ENCODE data around the gene PCSK9.

DNA sequence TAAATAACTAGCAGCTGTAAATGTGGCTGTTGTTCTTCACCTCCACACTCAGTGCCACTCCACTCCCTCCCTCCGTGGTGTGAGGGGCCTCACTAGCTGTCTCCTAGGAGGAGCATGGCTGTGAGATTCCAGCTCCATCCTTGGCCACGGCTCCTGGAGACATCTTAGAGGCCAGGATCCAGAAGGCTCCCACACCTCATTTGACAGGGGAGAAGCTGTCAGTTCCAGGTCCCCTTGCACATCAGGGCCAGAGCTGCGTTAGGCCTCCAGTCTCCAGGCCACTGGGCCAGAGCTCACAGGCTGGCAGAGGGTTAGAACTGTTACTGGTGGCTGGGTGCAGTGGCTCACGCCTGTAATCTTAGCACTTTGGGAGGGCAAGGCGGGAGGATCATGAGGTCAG lies 15.0 kb downstream of the PCSK9 start:
- TF ChIP-seq, protein P1, sequence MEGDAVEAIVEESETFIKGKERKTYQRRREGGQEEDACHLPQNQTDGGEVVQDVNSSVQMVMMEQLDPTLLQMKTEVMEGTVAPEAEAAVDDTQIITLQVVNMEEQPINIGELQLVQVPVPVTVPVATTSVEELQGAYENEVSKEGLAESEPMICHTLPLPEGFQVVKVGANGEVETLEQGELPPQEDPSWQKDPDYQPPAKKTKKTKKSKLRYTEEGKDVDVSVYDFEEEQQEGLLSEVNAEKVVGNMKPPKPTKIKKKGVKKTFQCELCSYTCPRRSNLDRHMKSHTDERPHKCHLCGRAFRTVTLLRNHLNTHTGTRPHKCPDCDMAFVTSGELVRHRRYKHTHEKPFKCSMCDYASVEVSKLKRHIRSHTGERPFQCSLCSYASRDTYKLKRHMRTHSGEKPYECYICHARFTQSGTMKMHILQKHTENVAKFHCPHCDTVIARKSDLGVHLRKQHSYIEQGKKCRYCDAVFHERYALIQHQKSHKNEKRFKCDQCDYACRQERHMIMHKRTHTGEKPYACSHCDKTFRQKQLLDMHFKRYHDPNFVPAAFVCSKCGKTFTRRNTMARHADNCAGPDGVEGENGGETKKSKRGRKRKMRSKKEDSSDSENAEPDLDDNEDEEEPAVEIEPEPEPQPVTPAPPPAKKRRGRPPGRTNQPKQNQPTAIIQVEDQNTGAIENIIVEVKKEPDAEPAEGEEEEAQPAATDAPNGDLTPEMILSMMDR (IDR thresholded peaks at IDR 0.05 in 4 of 5, conservative IDR thresholded peaks at IDR 0.05 in 1 of 5): no peak
- TF ChIP-seq POLR2A (IDR thresholded peaks at IDR 0.05): no peak

All from gastrocnemius medialis (tissue), 4 donors.